Panc1 (cell line): ENCODE results near the gene ARHGAP32.

ENCODE experiments used
- CTCF ChIP-seq: fragments of 450-650 bp; IDR thresholded peaks from 2 replicates; pipeline ENCODE4 v1.5.1; 2017; ENCODE audit warnings: mild to moderate bottlenecking
- REST ChIP-seq, 2 experiments: IDR thresholded peaks; 2 replicates each; pipeline ENCODE4 v1.6.1; 2011 to 2012; ENCODE audit warnings: low read depth in 2 of 2, control low read depth in 1 of 2, low read length in 1 of 2, mild to moderate bottlenecking in 1 of 2, moderate library complexity in 1 of 2; ENCODE audit not compliant: insufficient read depth in 1 of 2
- SIN3A ChIP-seq: IDR thresholded peaks from 2 replicates; pipeline ENCODE4 v1.6.1; 2012; ENCODE audit warnings: low read depth, mild to moderate bottlenecking, low read length, moderate library complexity, borderline replicate concordance; ENCODE audit not compliant: insufficient read depth
- TCF7L2 ChIP-seq: IDR thresholded peaks from 2 replicates; pipeline ENCODE4 v1.6.1; 2011; ENCODE audit warnings: mild to moderate bottlenecking, low read depth, low read length, inconsistent platforms

GRCh38 chr11:128927108-128927461 lies 265.0 kb downstream of the ARHGAP32 start:
- no peak for TF ChIP-seq CTCF
- TF ChIP-seq TCF7L2: no peak
- TF ChIP-seq REST (IDR thresholded peaks at IDR 0.05; ENCODE audit: insufficient read depth in 1 of 2, low read depth in 2 of 2, low read length in 1 of 2): no peak
- TF ChIP-seq SIN3A: no peak
